Hippocampal formation (tissue), 2 donors: Measurements from ENCODE around the gene FBXL13.
"Not testable (repeated sequence)": the region's sequence is repeated elsewhere in the genome, so short reads cannot be mapped to it uniquely, and the experiment has no call there.

Source experiments
- DNase-seq, 2 donors: peaks; one replicate each; lab custom pipeline; 2025; lab: John Stamatoyannopoulos, UW

FBXL13 gene

GRCh38 chr7:102859084-102859798, 215.4 kb downstream of the FBXL13 start:
- no peak for DNase-seq

GRCh38 chr7:102856036-102856435, 218.6 kb downstream of the FBXL13 start:
- DNase-seq: no peak

GRCh38 chr7:102849538-102849937, 225.1 kb downstream of the FBXL13 start:
- DNase-seq: no peak

GRCh38 chr7:102849079-102849478, 225.5 kb downstream of the FBXL13 start:
- no peak for DNase-seq

GRCh38 chr7:102845346-102845745, 229.2 kb downstream of the FBXL13 start:
- no peak for DNase-seq

- no peak for DNase-seq
Measured at GRCh38 chr7:102843850-102844249, 230.7 kb downstream of the FBXL13 start.

- DNase-seq: no peak
Measured at GRCh38 chr7:102842284-102842683, 232.3 kb downstream of the FBXL13 start.

- no peak for DNase-seq
Measured at GRCh38 chr7:102841290-102841689, 233.3 kb downstream of the FBXL13 start.

GRCh38 chr7:102840404-102840803, 234.2 kb downstream of the FBXL13 start:
- DNase-seq: no peak

GRCh38 chr7:102838572-102839101, 236.0 kb downstream of the FBXL13 start:
- DNase-seq: not testable (repeated sequence)

- DNase-seq: no peak
Measured at GRCh38 chr7:102837802-102838201, 236.8 kb downstream of the FBXL13 start.

GRCh38 chr7:102836977-102837376, 237.6 kb downstream of the FBXL13 start:
- no peak for DNase-seq

GRCh38 chr7:102836191-102836919, 238.2 kb downstream of the FBXL13 start:
- DNase-seq: no peak

GRCh38 chr7:102834999-102835398, 239.6 kb downstream of the FBXL13 start:
- no peak for DNase-seq

GRCh38 chr7:102834466-102834865, 240.1 kb downstream of the FBXL13 start:
- DNase-seq: no peak

- no peak for DNase-seq
Measured at GRCh38 chr7:102833343-102833742, 241.3 kb downstream of the FBXL13 start.

GRCh38 chr7:102832674-102833073, 241.9 kb downstream of the FBXL13 start:
- DNase-seq: no peak

GRCh38 chr7:102830197-102830596, 244.4 kb downstream of the FBXL13 start:
- no peak for DNase-seq

- DNase-seq: no peak
Measured at GRCh38 chr7:102829075-102829474, 245.5 kb downstream of the FBXL13 start.

- no peak for DNase-seq
Measured at GRCh38 chr7:102828286-102828685, 246.3 kb downstream of the FBXL13 start.

- DNase-seq: no peak
Measured at GRCh38 chr7:102823390-102824119, 251.0 kb downstream of the FBXL13 start.

- DNase-seq: no peak
Measured at GRCh38 chr7:102821994-102822747, 252.4 kb downstream of the FBXL13 start.
